ENCODE data around the gene FBXO3.
"Not testable (repeated sequence)": the region's sequence is repeated elsewhere in the genome, so short reads cannot be mapped to it uniquely, and the experiment has no call there.

The FBXO3 gene

GRCh38 chr11:33729072-33729664 lies 45.2 kb downstream of the FBXO3 start:
- DNase-seq (ENCODE audit: low read depth in 2 of 2) = not testable (repeated sequence)

DNA sequence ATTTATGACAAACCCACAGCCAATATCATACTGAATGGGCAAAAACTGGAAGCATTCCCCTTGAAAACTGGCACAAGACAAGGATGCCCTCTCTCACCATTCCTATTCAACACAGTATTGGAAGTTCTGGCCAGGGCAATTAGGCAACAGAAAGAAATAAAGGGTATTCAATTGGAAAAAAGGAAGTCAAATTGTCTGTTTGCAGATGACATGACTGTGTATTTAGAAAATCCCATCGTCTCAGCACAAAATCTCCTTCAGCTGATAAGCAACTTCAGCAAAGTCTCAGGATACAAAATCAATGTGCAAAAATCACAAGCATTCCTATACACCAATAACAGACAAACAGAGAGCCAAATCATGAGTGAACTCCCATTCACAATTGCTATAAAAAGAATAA lies 46.8 kb downstream of the FBXO3 start:
- DNase-seq (ENCODE audit: low read depth in 2 of 2) = not testable (repeated sequence)

GRCh38 chr11:33725496-33725895 lies 48.8 kb downstream of the FBXO3 start:
- no peak for DNase-seq (ENCODE audit: low read depth in 2 of 2)

GRCh38 chr11:33724644-33725035 lies 49.7 kb downstream of the FBXO3 start:
- DNase-seq (ENCODE audit: low read depth in 2 of 2) = no peak

GRCh38 chr11:33723238-33723881 lies 51.0 kb downstream of the FBXO3 start:
- no peak for DNase-seq (ENCODE audit: low read depth in 2 of 2)

- DNase-seq (ENCODE audit: low read depth in 2 of 2) = no peak
Measured at GRCh38 chr11:33722590-33723234, 51.6 kb downstream of the FBXO3 start.

DNA sequence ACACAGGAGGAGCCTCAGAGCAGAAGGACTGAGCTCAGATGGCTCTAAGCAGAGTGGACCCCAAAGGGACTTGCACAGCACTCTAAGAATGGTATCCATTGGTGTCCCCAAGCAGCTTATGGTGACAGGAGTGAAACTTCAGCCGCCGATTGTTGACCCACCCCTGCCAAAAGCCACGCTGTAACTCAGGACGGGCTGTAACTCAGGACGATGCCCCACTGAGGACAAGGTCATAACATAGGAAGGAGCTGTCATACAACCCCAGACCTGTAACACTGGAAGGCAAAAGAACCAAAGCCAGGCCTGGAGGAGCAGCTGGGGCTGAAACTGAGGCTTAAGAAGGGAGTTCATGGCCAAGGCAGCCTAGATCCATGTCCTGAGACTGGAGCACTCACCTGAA lies 52.3 kb downstream of the FBXO3 start:
- DNase-seq (ENCODE audit: low read depth in 2 of 2) = no peak

DNA sequence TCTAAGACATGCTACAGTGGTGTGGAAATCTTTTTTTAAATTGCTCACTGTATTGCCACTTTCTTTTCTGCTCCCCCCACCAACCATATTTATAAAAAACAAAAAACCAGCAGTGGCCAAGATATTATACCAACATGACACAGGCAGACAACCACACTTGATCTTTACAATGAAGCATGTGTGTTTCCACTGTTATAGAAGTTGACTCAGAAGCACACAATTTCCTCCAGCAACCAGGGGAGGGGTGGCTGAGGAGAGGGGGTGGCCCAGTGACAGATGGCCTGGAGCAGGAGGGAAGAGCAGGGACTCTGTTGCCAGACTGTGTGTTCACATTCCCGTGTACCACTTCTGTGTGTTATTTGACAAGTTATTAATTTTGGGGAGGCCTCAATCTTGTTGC lies 52.9 kb downstream of the FBXO3 start:
- no peak for DNase-seq (ENCODE audit: low read depth in 2 of 2)

- DNase-seq (ENCODE audit: low read depth in 2 of 2) = no peak
Measured at GRCh38 chr11:33719587-33719986, 54.7 kb downstream of the FBXO3 start.

GRCh38 chr11:33718440-33718839 lies 55.9 kb downstream of the FBXO3 start:
- no peak for DNase-seq (ENCODE audit: low read depth in 2 of 2)

DNA sequence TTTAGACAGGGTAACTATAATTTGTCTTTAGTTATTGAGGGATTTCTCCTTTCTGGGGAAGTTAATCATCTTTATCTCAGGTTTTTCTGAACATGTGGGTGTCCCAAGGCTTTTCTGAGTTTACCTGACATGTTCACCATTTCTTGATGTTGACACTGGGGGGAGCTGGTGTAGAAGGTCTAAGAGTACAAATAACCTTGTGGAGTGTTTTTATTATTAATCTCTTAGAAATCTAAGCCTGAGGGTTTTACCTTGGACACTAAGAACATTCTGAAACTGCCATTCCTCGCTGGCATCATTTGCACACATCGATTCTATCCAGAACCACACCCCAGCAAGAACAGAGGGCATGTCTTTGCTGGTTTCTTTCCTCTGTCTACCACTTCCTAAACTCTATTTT lies 58.1 kb downstream of the FBXO3 start:
- no peak for DNase-seq (ENCODE audit: low read depth in 2 of 2)

DNA sequence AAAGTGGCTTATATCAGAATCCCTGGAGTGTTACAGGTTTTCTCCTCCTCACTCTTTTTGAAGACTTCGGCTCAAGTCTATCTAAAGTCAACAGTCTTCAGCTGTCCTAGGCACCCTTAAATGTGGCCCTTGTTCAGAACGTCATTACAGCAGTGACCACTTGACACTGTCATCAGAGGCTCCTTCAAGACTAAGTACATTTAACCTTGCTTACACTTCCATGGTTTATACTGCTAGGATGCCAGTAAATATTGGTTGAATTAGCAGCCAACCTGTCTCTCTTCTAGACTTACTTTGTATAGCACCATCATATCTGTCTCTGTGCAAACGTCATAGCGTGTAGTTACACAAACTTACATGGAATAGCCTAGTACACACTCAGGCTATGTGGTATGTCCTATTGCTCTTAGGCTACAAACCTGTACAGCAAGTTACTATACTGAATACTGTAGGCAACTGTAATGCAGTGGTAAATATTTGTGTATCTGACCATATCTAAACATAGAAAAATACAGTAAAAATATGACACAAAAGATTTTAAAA lies 60.4 kb downstream of the FBXO3 start:
- no peak for DNase-seq (ENCODE audit: low read depth in 2 of 2)

GRCh38 chr11:33713151-33713855 lies 61.0 kb downstream of the FBXO3 start:
- no peak for DNase-seq (ENCODE audit: low read depth in 2 of 2)

GRCh38 chr11:33712436-33712835 lies 61.9 kb downstream of the FBXO3 start:
- DNase-seq (ENCODE audit: low read depth in 2 of 2) = no peak

- DNase-seq (ENCODE audit: low read depth in 2 of 2) = no peak
Measured at GRCh38 chr11:33709466-33709865, 64.9 kb downstream of the FBXO3 start.

DNA sequence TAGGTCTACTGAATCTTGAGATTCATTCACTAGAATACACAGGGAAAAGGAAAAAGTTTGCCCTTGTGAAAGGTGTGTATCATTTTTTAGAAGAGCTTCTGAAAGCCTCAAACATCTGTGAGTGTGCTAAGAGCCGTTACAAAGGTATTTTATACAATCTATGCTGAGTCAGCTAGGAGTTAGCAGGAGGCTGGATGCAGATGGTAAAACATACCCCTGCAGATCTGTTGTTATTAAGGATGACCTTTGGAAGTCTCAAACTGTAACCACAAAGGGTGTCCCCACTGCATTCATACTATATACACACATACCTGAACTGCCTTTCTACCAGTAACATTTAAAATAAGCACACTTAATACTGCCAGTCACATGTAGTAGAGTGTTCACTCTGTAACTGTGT lies 65.3 kb downstream of the FBXO3 start:
- DNase-seq (ENCODE audit: low read depth in 2 of 2) = no peak

GRCh38 chr11:33707831-33708230 lies 66.5 kb downstream of the FBXO3 start:
- not testable (repeated sequence) for DNase-seq (ENCODE audit: low read depth in 2 of 2)

- DNase-seq (ENCODE audit: low read depth in 2 of 2) = no peak
Measured at GRCh38 chr11:33706966-33707365, 67.4 kb downstream of the FBXO3 start.

- DNase-seq (ENCODE audit: low read depth in 2 of 2) = no peak
Measured at GRCh38 chr11:33706546-33706945, 67.8 kb downstream of the FBXO3 start.

DNA sequence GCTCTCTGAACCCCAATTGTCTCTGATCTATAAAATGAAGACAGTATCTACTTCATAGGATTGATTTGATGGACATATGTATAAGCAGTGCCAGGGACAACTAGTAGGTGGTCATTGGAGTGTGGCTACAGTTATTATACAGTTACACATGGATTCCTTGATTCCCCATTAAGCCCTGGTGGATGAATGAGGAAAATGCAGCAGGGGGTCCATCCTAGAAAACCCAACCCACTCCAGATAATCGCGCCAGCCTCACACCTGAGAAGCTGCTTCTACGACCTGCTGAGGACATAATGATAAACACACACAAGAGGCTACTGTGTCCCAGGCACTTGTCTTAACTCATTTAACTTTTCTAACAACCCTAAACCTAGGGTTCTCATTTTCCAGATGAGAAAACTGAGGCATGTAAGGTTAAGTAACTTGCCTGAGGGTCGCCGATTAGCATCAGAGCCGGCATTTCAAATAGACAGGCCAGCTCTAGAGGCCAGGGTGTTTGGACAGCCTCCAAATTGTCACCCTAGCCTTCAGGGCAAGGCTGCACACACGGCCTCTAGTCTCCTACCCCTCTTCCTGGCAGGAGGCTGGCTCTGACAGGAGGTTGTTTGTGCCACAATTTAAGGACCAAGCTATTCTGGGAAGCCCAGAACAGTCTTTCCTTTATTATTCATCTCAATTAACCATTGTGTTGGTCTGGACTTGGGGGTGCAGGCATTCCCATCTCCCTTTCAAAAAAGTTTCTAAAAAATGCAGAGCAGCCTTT lies 69.9 kb downstream of the FBXO3 start:
- no peak for DNase-seq (ENCODE audit: low read depth in 2 of 2)

DNA sequence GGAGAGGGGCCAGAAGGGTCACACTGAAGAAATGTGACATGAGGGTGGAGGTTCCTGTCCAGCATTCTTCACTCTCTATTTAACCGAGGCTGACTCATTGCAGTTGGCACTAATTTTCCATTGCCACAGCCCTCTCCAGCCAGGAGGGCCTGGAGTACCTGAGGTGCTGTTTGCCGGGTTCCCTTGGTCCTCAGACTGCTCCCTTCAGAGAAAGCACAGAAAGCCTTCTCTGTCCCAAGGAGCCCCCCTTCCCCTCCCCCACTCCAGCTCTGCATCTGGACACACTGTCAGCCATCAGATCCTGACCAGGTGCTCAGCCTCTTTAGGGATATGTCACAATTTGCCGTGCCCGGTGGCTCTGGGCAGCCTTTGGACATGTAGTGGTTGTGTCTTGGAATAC lies 70.5 kb downstream of the FBXO3 start:
- DNase-seq (ENCODE audit: low read depth in 2 of 2) = no peak

GRCh38 chr11:33703234-33703633 lies 71.1 kb downstream of the FBXO3 start:
- DNase-seq (ENCODE audit: low read depth in 2 of 2) = no peak

All from activated CD8-positive, alpha-beta memory T cell treated with anti-CD3 and anti-CD28 coated beads for 4 hours (primary cell).